Activated B cell treated with CpG ODN at 0.5 μM for 24 hours (primary cell): ENCODE results near the gene NECAB3. TPM values are rescaled to one million over a fixed set of nuclear protein-coding genes. Genes with fewer than 3 reads are reported as not detected.

Experiments used
- ATAC-seq: fragments of 200-7000 bp; cut with Tn5 transposase; one replicate; pipeline ENCODE4 v1.10.0; 2021; ENCODE audit warnings: low read depth, mild to moderate bottlenecking, moderate library complexity
- CTCF ChIA-PET: fragments of 350-600 bp; sonication (Branson Sonifier 250); formaldehyde crosslinking; loops from one replicate; lab custom pipeline; 2021; ENCODE audit warnings: antibody characterized with exemption; lab: Charles Lee
- POLR2A ChIA-PET: fragments of 350-600 bp; sonication (Branson Sonifier 250); formaldehyde crosslinking; loops from one replicate; lab custom pipeline; 2021; ENCODE audit warnings: antibody characterized with exemption; lab: Charles Lee
- DNase-seq: peaks from one replicate; pipeline ENCODE4 v3.0.0; 2022
- H3K27ac Mint-ChIP-seq: one replicate; pipeline ENCODE4 v1.8.0; 2020; ENCODE audit warnings: mixed read lengths
- H3K27me3 Mint-ChIP-seq: one replicate; pipeline ENCODE4 v1.8.0; 2021; ENCODE audit warnings: mixed read lengths
- H3K36me3 Mint-ChIP-seq: one replicate; pipeline ENCODE4 v1.8.0; 2021; ENCODE audit warnings: low read depth, mixed read lengths
- H3K4me1 Mint-ChIP-seq: one replicate; pipeline ENCODE4 v1.8.0; 2021; ENCODE audit warnings: mixed read lengths
- H3K4me3 Mint-ChIP-seq: one replicate; pipeline ENCODE4 v1.8.0; 2020; ENCODE audit warnings: mild to moderate bottlenecking, mixed read lengths
- H3K9me3 Mint-ChIP-seq: one replicate; pipeline ENCODE4 v1.8.0; 2020; ENCODE audit warnings: mixed read lengths
- CTCF ChIP-seq: fragments of 200-600 bp; IDR thresholded peaks from one replicate; pipeline ENCODE4 v1.8.0; 2022; ENCODE audit warnings: antibody characterized with exemption, mild to moderate bottlenecking
- intact Hi-C: fragments of 100-400 bp; cut with micrococcal nuclease; formaldehyde crosslinking; loops from one replicate; pipeline ENCODE4 v1.15.1; 2024
- total RNA-seq: library from RNA; stranded (reverse); gene quantifications from 2 replicates; pipeline ENCODE4 v1.2.3, GENCODE V29; 2022

NECAB3 gene
- total RNA-seq, 1 donor from 2014 or later: 7.5 TPM

DNA sequence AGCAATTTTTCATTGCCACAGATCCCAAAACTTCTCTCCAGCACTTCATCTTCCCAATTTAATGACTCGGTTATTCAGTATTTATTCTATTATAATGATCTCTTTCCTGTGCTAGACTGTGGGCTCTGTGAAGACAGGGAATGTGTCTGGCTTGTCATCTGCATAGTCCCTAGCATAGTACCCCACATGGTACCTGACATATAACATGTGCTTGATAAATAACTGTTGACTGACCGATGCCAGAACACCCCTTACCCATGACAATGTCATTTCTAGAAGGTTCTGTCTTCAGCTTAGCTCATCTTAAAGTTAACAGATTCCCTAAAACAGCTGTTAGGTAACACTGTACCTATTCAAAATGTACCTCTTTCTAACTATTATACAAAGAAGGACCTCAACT lies 42.3 kb upstream of the NECAB3 start:
- intact Hi-C loops: no loop called here
- TF ChIP-seq CTCF: no peak

GRCh38 chr20:33713865-33714367 lies 39.7 kb upstream of the NECAB3 start:
- TF ChIP-seq CTCF: no peak
- DNase-seq (no peak), ATAC-seq (no peak)
- H3K27me3 Mint-ChIP-seq: no peaks in the 10 kb centered on the region
- H3K9me3 Mint-ChIP-seq: no peaks in the 10 kb centered on the region
- H3K36me3 Mint-ChIP-seq: peaks cover 39% of the 10 kb centered on the region
- no peak overlapping the region for H3K27ac Mint-ChIP-seq
- intact Hi-C loops: no loop called here
- ChIA-PET POLR2A (no interaction called here), CTCF (no interaction called here)
- H3K4me3 Mint-ChIP-seq: no peak overlapping the region
- peaks cover 7% of the 10 kb centered on the region for H3K4me1 Mint-ChIP-seq

More for the DNA sequence above, 42.3 kb upstream of the NECAB3 start:
- Mint-ChIP-seq H3K9me3 (peaks cover 2% of the 10 kb centered on the region), H3K36me3 (peaks cover 32% of the 10 kb centered on the region), H3K27me3 (no peaks in the 10 kb centered on the region), H3K4me3 (no peak overlapping the region), H3K27ac (no peak overlapping the region), H3K4me1 (peaks cover 25% of the 10 kb centered on the region)
- ChIA-PET CTCF (no interaction called here), POLR2A (interaction anchor here (0.9 kb wide), 1 partner anchor 17 kb away, joined by 6 read pairs; no protein-coding TSS in a partner anchor)
- no peak for DNase-seq
- ATAC-seq: no peak

GRCh38 chr20:33711446-33711738 lies 37.2 kb upstream of the NECAB3 start:
- CTCF ChIA-PET: no interaction called here
- ATAC-seq (no peak), DNase-seq (no peak)
- intact Hi-C loops: no loop called here
- Mint-ChIP-seq H3K4me3 (no peak overlapping the region), H3K27me3 (no peaks in the 10 kb centered on the region), H3K9me3 (no peaks in the 10 kb centered on the region), H3K4me1 (peaks cover 2% of the 10 kb centered on the region), H3K27ac (no peak overlapping the region), H3K36me3 (peaks cover 46% of the 10 kb centered on the region)
- no peak for TF ChIP-seq CTCF
- POLR2A ChIA-PET: no interaction called here

- ChIA-PET POLR2A (no interaction called here), CTCF (no interaction called here)
- Mint-ChIP-seq H3K4me1 (peaks cover 2% of the 10 kb centered on the region), H3K27me3 (no peaks in the 10 kb centered on the region), H3K36me3 (peaks cover 43% of the 10 kb centered on the region), H3K4me3 (no peak overlapping the region), H3K27ac (no peak overlapping the region), H3K9me3 (no peaks in the 10 kb centered on the region)
- no peak for ATAC-seq
- intact Hi-C loops: no loop called here
- no peak for TF ChIP-seq CTCF
- DNase-seq: no peak
These were observed 36.6 kb upstream of the NECAB3 start for GRCh38 chr20:33710681-33711445.

- ChIA-PET POLR2A (no interaction called here), CTCF (no interaction called here)
- Mint-ChIP-seq H3K9me3 (no peaks in the 10 kb centered on the region), H3K27me3 (no peaks in the 10 kb centered on the region), H3K4me3 (no peak overlapping the region), H3K27ac (no peak overlapping the region), H3K4me1 (peaks cover 2% of the 10 kb centered on the region), H3K36me3 (peaks cover 45% of the 10 kb centered on the region)
- ATAC-seq (no peak), DNase-seq (no peak)
- intact Hi-C loops: no loop called here
- no peak for TF ChIP-seq CTCF
These were observed 35.8 kb upstream of the NECAB3 start for GRCh38 chr20:33709905-33710541.
